DOHH2 (cell line): ENCODE measurements around the gene CAND2.

ENCODE experiments used
- H3F3A ChIP-seq: fragments of 200-600 bp; sonication (generic), shearing (Covaris generic); 2 replicates; pipeline ENCODE4 v1.6.0; 2016; ENCODE audit warnings: antibody characterized with exemption, mild to moderate bottlenecking; ENCODE audit not compliant: control insufficient read depth, insufficient read depth
- H3K27ac ChIP-seq: fragments of 200-600 bp; sonication (generic); 2 replicates; pipeline ENCODE4 v1.5.1; 2014; ENCODE audit warnings: low read depth, mild to moderate bottlenecking, low read length, moderate library complexity
- H3K27me3 ChIP-seq: fragments of 200-600 bp; sonication (generic); 2 replicates; pipeline ENCODE4 v1.6.1; 2014; ENCODE audit warnings: mild to moderate bottlenecking, low read length, mixed read lengths; ENCODE audit not compliant: control insufficient read depth
- H3K36me3 ChIP-seq: fragments of 200-600 bp; sonication (generic); 2 replicates; pipeline ENCODE4 v1.6.1; 2014; ENCODE audit warnings: mild to moderate bottlenecking, low read length, moderate library complexity, mixed read lengths; ENCODE audit not compliant: control insufficient read depth
- H3K4me1 ChIP-seq: fragments of 200-600 bp; sonication (generic); 2 replicates; pipeline ENCODE4 v1.6.1; 2014; ENCODE audit warnings: mild to moderate bottlenecking, low read length, mixed read lengths; ENCODE audit not compliant: control insufficient read depth
- H3K4me2 ChIP-seq: fragments of 200-600 bp; sonication (generic); 2 replicates; pipeline ENCODE4 v1.6.0; 2014; ENCODE audit warnings: mild to moderate bottlenecking, low read length, moderate library complexity
- H3K4me3 ChIP-seq: fragments of 200-600 bp; sonication (generic); 2 replicates; pipeline ENCODE4 v1.5.1; 2014; ENCODE audit warnings: mild to moderate bottlenecking, low read length, mixed read lengths
- H3K79me2 ChIP-seq: fragments of 200-600 bp; sonication (generic); 2 replicates; pipeline ENCODE4 v1.6.1; 2014; ENCODE audit warnings: mild to moderate bottlenecking, low read length, mixed read lengths; ENCODE audit not compliant: control insufficient read depth
- H3K9me2 ChIP-seq: fragments of 200-600 bp; sonication (generic); replicated peaks from 2 replicates; pipeline ENCODE4 v1.6.1; 2014; ENCODE audit warnings: mild to moderate bottlenecking, low read length, mixed read lengths; ENCODE audit not compliant: control insufficient read depth
- H3K9me3 ChIP-seq: fragments of 200-600 bp; sonication (generic); 2 replicates; pipeline ENCODE4 v1.6.1; 2014; ENCODE audit warnings: antibody characterized with exemption, low read length, mixed read lengths; ENCODE audit not compliant: control insufficient read depth, insufficient read depth
- H4K20me1 ChIP-seq: fragments of 200-600 bp; sonication (generic); 2 replicates; pipeline ENCODE4 v1.6.0; 2014; ENCODE audit warnings: low read depth, mild to moderate bottlenecking, antibody characterized with exemption, low read length, moderate library complexity; ENCODE audit not compliant: control insufficient read depth, insufficient read depth
- EZH2phosphoT487 ChIP-seq: fragments of 200-600 bp; sonication (generic); IDR thresholded peaks from 2 replicates; pipeline ENCODE4 v1.6.1; 2017; ENCODE audit warnings: borderline replicate concordance, mild to moderate bottlenecking, antibody characterized with exemption, low read length, moderate library complexity, mixed read lengths
- TF ChIP-seq, protein P1 (sequence below): fragments of 200-600 bp; sonication (generic); IDR thresholded peaks from one replicate; pipeline ENCODE4 v1.5.1; 2014; ENCODE audit warnings: antibody characterized with exemption, mild to moderate bottlenecking, low read depth, low read length; ENCODE audit not compliant: poor library complexity, severe bottlenecking

The CAND2 gene

DNA sequence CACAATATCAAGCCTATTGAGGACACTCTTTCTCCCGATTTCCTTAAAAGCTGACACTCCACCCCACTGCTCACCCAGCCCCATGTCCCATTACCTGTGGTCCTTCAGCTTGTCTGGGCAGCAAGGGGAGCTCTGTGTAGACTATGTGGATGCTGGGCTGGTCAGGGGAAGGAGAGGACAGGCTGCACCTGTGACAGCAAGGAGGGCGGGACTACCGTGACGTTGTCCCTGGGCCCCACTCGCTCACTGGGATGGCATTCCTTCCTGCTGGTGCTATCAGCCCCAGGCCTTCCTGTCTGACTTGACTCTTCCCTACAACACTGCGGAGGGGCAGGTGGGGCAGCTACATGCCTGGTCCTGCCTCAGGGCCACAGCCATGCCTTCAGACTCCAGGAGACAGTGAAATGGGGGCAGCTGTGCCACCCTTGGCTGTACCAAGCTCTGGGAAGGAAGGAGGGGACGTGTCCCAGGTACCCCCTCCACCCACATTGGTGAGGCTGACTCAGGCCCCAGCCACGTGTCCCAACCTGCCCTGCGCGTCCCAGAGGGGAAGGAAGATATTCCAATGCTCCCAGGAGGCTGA, 37.3 kb upstream of the CAND2 start, which contains the start of gene TMEM40:
TSS of gene TMEM40 (minus strand) at position 163 of the 583 bp plus-strand sequence. CDS start 9,427 bp downstream, outside the sequence.
- peak within 1 kb of the TSS; percentile 20 for H3K4me2 ChIP-seq
- H3K4me3 ChIP-seq = no peak within 1 kb of the TSS
- H3F3A ChIP-seq = 0 out of 2 replicates have a peak, but pooled peaks cover 2% of the 10 kb centered on the region
- TF ChIP-seq, protein P1, sequence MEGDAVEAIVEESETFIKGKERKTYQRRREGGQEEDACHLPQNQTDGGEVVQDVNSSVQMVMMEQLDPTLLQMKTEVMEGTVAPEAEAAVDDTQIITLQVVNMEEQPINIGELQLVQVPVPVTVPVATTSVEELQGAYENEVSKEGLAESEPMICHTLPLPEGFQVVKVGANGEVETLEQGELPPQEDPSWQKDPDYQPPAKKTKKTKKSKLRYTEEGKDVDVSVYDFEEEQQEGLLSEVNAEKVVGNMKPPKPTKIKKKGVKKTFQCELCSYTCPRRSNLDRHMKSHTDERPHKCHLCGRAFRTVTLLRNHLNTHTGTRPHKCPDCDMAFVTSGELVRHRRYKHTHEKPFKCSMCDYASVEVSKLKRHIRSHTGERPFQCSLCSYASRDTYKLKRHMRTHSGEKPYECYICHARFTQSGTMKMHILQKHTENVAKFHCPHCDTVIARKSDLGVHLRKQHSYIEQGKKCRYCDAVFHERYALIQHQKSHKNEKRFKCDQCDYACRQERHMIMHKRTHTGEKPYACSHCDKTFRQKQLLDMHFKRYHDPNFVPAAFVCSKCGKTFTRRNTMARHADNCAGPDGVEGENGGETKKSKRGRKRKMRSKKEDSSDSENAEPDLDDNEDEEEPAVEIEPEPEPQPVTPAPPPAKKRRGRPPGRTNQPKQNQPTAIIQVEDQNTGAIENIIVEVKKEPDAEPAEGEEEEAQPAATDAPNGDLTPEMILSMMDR = no peak
- TF ChIP-seq EZH2phosphoT487 = no peak
- no peaks in the 10 kb centered on the region for H3K9me3 ChIP-seq
- no peak within 1 kb of the TSS; the same call in 1 of the 2 replicates for H3K27ac ChIP-seq
- peaks cover 76% of the 10 kb centered on the region for H3K4me1 ChIP-seq
- H3K36me3 ChIP-seq = no peaks in the 10 kb centered on the region
- no peaks in the 10 kb centered on the region for H3K9me2 ChIP-seq
- H3K79me2 ChIP-seq = no peaks in the 10 kb centered on the region
- no peaks in the 10 kb centered on the region for H4K20me1 ChIP-seq
- H3K27me3 ChIP-seq = no peaks in the 10 kb centered on the region

DNA sequence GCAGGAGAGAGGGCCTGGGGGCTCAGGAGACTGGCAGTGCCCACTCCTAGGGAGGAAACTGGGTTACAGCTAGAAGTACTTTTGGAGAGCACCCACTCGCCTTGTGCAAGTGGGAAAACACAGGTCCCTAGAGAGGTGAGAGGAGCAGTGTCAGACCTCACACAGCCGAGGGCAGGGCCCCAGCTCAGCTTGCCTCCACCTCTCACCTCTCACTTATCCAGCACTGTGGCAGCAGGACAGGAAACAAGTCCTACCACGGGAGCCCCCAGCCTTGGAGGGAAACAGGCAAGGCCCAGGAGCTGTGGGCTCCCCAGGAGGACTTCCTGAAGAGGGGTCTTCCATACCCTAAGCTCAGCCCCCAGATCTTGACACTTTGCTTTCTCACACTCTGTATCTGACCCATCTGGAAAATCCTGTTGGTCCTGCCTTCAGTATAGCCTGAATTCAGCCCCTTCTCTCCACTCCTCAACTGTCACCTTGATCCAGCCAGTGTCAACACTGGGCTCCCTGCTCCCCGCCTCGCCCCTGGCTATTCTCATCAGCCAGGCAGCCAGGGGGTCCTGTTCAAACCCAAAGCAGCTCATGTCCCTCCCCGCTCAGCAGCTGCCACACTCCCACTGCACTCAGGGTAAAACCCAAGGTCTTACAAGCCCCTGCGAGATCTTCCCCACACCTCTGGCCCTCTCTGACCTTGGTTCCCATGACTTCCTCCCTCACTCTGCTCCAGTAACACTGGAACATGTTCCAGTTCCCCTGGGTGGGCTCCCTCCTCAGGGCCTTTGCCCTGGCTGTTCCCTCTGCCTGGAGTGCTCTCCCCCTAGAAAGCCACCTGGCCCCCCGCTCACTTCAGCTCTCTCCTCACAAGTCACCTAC, 36.6 kb upstream of the CAND2 start:
- Histone ChIP-seq H3K9me2 (no peaks in the 10 kb centered on the region), H3K4me2 (peak overlapping the region; percentile 20), H3F3A (peaks cover 3% of the 10 kb centered on the region), H3K79me2 (no peaks in the 10 kb centered on the region), H4K20me1 (no peaks in the 10 kb centered on the region), H3K4me1 (peaks cover 68% of the 10 kb centered on the region), H3K27ac (no peak overlapping the region; the same call in 1 of the 2 replicates), H3K4me3 (no peak overlapping the region), H3K36me3 (no peaks in the 10 kb centered on the region), H3K9me3 (no peaks in the 10 kb centered on the region), H3K27me3 (no peaks in the 10 kb centered on the region)
- TF ChIP-seq EZH2phosphoT487 = no peak
- TF ChIP-seq, protein P1 = no peak

DNA sequence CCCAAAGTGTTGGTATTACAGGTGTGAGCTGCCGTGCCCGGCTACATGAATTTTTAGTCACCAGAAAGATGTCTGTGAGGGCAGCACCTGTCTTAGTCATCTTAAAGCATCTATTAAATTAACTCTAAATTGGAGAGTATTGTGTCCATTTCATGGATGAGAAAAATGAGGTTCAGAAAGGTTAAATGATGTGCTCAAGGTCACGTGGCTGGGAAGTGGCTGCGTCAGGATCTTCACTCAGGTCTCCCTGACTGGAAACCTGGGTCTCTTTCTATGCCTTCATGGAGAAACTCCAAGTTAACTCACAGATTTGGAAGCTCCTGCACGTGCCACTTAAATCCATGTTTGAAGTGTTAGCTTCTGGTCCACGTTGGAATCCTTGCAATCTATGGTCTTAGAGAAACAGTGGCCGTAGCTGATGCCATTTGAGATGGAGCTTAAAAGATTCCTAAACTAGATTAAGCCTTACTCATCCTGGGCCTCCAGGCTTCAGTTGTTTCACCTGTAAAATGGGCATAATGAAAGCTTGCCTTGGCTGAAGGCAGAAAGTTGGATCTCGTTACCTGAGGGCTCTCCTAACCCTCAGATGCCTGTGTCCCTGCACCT, 32.2 kb upstream of the CAND2 start:
- H3K27me3 ChIP-seq = no peaks in the 10 kb centered on the region
- no peaks in the 10 kb centered on the region for H3K9me3 ChIP-seq
- H3K4me1 ChIP-seq = peaks cover 49% of the 10 kb centered on the region
- H3K4me2 ChIP-seq = no peak overlapping the region
- H4K20me1 ChIP-seq = no peaks in the 10 kb centered on the region
- no peaks in the 10 kb centered on the region for H3K9me2 ChIP-seq
- no peaks in the 10 kb centered on the region for H3K36me3 ChIP-seq
- no peak overlapping the region for H3K4me3 ChIP-seq
- peaks cover 5% of the 10 kb centered on the region for H3F3A ChIP-seq
- H3K79me2 ChIP-seq = no peaks in the 10 kb centered on the region
- no peak for TF ChIP-seq EZH2phosphoT487
- TF ChIP-seq, protein P1 = no peak
- no peak overlapping the region for H3K27ac ChIP-seq
